GM10266 (cell line): ENCODE data around the gene SERPINI1.

Experiments
- DNase-seq: peaks from one replicate; pipeline ENCODE4 v3.0.0; 2012; ENCODE audit errors: extremely low spot score
- CTCF ChIP-seq: IDR thresholded peaks from 2 replicates; pipeline ENCODE4 v1.5.1; 2012; ENCODE audit warnings: mild to moderate bottlenecking, low read depth; ENCODE audit not compliant: control insufficient read depth, insufficient read depth; ENCODE audit errors: missing control alignments

Gene SERPINI1

GRCh38 chr3:167785790-167786189 is 50.3 kb downstream of the SERPINI1 start:
- TF ChIP-seq CTCF = no peak
- no peak for DNase-seq

GRCh38 chr3:167787440-167787839 is 51.9 kb downstream of the SERPINI1 start:
- no peak for TF ChIP-seq CTCF
- no peak for DNase-seq

- TF ChIP-seq CTCF = no peak
- no peak for DNase-seq
These were observed 62.9 kb downstream of the SERPINI1 start for GRCh38 chr3:167798443-167798842.

DNA sequence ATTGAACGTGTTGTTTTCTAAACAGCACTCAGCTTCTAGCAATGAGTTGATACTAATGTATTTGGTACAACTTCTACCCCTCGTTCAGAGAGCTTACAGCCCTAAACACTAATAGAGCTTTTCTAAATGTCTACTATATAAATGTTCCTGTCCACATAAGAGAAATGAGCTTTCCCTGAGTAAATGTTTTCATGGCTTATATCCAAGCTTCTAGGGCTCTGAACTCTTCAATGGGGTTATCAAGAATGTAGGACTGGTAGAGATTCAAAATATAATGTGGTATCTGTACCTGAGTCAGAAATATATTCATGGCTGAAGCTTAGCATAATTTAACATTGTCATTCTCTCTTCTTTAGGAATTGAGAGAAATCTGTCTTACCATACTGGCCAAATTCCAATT is 73.4 kb downstream of the SERPINI1 start:
- TF ChIP-seq CTCF = no peak
- no peak for DNase-seq

DNA sequence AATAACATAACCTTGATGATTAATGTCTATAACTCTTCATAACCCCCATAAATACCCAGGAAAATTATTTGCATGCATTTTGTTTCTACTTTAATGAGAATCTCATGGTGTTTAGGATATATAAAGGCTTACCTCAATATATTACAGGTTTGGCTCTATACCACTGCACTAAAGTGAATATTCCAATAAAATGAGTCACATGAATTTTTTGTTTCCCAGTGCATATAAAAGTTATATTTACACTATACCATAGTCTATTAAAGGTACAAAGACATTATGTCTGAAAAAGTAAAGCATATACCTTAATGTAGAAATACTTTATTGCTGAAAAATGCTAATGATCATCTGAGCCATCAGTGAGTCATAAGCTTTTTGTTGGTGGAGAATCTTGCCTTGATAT is 74.7 kb downstream of the SERPINI1 start:
- TF ChIP-seq CTCF = no peak

GRCh38 chr3:167811031-167811430 is 75.5 kb downstream of the SERPINI1 start:
- no peak for TF ChIP-seq CTCF
- no peak for DNase-seq

More for the DNA sequence above, 74.7 kb downstream of the SERPINI1 start:
- no peak for DNase-seq

GRCh38 chr3:167813169-167814123 is 77.9 kb downstream of the SERPINI1 start:
- no peak for TF ChIP-seq CTCF
- DNase-seq = no peak
